HG02943 (cell line): Measurements from ENCODE around the gene SOS1.
"Not testable (repeated sequence)": the region's sequence is repeated elsewhere in the genome, so short reads cannot be mapped to it uniquely, and the experiment has no call there.

Experiments used
- ATAC-seq: cut with Tn5 transposase; IDR thresholded peaks from one replicate; pipeline ENCODE4 v1.9.1; 2021; ENCODE audit warnings: mild to moderate bottlenecking, low read depth, moderate library complexity; ENCODE audit not compliant: unreplicated experiment

SOS1 gene

DNA sequence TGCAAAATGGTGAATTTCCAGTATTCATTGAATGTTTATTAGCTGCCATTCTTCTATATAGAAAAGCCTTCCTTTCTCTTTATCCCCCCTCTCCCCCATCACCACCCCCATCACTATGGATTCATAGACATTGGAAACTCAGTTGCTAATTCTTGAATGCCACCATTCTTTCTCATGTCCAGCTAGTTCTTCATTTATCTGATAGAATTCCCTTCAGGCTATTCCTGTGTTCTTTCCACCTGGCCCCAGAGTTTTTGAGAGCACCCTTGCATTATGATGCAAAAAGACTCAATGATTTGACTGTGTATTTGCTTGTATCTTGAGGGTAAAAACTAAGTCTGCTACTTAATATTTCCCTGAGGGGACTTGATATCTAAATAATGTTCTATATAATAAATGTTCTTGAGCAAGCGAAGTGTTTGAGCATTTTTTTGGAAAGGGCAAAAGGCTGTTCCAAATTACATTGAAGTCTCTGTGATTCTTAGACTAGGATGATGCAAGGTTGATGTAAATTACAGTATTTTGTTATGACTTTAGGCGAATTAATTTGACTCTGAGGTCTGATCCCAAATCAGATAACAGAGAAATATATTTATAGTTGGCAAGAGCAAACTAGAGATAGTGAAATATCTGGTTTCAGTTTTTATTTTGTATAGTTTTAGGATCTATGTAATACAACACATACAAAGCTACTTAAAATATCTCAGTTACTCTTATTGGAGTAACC, 18.8 kb upstream of the SOS1 start:
- ATAC-seq = no peak

DNA sequence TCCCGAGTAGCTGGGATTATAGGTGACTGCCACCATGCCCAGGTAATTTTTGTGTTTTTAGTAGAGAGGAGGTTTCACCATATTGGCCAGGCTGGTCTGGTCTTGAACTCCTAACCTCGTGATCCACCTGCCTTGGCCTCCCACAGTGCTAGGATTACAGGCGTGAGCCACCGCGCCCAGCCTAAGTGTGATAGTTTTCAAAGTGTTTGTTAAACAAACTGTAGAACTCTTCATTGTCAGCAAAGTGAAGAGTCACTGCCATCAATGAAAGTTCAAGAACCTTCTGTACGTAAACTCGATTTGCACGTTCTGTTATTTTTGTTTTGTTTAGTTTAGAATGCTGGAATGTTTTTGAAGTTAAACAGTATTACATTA, 18.0 kb upstream of the SOS1 start:
- ATAC-seq = no peak

DNA sequence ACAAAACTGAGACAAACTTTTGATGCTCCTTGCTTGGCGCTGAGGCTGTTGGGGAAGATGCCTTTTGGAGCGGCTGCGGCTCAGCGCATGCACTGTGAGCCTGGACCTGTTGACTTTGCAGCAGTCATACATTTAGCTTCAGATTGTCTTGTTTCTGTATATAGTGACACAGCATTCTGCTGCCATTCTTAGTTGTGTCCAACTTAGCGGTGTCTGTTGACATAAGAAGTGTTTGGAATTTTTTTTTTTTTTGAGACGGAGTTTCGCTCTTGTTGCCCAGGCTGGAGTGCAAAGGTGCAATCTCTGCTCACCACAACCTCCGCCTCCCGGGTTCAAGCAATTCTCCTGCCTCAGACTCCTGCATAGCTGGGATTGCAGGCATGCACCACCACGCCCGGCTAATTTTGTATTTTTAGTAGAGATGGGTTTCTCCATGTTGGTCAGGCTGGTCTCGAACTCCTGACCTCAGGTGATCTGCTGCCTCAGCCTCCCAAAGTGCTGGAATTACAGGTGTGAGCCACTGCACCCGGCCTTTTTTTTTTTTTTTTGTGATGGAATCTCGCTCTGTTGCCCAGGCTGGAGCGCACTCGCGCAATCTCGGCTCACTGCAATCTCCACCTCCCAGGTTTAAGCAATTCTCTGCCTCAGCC, 17.5 kb upstream of the SOS1 start:
- ATAC-seq = not testable (repeated sequence)

DNA sequence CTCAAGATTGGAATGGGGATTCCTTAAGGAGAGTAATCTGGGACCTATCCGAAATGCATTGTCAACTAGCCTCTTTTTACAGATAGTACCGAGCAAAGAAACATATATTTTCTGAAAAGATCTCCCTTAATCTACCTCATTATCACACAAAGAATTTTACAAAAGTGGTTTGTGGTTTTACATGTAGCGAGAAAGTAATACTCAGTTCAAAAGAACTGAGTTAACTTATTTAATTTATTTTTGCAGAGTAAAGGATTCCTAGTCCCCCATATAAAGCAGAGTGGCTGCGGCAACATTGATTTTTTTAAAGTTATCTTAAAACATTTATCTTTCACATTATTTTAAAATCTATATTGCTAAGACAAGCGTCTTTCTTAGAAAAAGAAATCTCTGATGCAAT, 15.9 kb upstream of the SOS1 start:
- ATAC-seq = no peak

DNA sequence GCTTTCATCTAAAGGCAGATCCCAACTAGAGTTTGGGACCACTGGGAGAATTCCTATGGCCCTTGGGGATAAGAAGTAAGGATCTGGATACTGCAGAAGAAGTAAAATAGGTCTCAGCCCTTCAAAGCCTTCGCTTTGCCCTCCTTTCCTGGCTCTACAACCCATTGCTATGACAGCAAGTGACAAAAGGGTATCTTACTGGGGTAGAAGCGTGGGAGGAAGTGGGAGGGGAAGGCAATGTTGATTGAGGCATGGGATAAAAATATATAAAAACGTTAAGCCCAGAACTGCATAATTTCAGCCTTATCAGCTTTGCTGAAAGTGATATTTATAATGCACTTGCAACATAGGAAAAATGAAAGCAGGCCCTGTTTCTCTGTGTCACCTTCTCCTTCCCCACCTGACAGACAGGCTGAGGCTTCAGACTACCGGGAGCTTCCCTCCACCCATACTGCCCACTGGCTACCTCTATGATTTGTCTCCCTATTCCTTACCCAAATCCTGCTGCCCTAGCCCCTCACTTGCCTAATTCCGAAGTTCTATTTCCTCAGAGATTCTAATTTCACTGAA, 14.9 kb upstream of the SOS1 start:
- no peak for ATAC-seq

DNA sequence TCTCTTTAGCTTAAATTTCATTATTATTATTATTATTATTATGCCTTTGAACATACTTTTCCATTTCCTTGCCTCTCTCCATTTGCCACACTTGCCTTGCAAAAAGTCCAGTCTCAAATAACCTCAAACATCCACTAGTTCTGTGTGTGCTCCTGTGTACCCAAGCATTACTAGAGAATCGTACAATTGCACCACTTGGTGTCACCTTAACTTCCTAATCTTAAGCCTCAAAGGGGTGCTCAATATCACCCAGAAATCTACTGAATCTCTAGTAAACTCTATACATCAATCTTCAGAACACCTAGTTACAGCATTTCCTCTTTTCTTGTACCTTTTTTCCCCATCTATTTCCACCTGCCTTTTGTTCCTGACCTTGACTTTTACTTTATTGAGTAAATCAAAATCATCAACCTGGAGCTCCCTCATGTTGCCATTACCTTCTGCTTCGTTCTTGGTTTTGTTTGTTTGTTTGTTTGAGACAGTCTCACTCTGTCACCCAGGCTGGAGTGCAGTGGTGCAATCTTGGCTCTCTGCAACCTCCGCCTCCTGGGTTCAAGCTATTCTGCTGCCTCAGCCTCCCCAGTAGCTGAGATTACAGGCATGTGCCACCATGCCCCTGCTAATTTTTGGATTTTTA, 12.5 kb upstream of the SOS1 start:
- ATAC-seq = no peak

DNA sequence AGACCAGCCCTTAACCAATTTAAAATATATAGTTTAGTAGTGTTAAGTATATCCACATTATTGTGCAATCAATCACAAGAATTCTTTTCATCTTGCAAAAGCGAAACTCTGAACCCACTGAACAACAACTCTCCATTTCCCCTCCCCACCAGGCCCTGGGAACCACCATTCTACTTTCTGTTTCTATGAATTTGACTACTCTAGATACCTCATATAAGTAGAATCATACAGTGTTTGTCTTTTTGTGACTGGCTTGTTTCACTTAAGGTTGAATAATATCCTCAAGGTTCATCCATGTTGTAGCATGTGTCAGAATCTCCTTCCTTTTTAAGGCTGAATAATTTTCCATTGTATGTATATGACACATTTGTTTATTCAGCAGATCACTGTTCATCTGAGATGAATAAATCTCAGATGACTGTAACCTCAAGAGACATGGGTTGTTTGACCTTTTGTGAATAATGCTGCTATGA, 8.1 kb upstream of the SOS1 start:
- ATAC-seq = peak; percentile 45

DNA sequence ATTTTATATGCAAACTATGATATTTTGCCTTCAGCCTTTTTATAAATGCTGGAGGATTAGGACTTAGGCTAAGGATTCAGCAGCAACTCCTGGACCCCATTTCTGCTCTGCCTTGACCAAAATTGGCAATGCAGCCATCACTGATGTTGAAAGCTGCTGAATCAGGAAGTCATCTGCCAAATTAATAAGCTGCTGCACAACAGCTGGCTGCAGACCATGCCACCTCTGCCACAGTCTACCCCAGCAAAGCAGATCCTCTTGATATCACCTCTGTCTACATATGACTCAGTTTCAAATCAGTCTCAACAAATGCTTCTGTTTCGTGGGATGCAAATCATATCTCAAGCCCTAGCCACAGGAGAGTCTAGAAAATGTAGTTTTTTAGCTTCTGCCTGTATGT, 7.1 kb upstream of the SOS1 start:
- ATAC-seq = peak; percentile 53

DNA sequence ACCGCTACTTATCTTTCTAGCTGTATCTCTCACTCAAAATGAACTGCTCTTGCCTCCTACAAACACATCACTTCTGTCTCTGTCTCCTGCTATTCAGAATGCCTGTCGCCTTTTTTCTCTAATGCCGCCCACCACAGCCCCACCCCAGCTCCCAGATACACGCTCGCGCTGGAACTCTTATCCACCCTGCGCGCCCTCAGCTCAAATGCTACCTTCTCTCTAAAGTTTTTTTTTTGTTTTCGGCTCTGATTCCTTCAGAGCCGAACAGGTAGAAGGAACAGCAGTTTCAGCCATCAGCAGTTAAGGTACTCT, 3.9 kb upstream of the SOS1 start:
- ATAC-seq = no peak

DNA sequence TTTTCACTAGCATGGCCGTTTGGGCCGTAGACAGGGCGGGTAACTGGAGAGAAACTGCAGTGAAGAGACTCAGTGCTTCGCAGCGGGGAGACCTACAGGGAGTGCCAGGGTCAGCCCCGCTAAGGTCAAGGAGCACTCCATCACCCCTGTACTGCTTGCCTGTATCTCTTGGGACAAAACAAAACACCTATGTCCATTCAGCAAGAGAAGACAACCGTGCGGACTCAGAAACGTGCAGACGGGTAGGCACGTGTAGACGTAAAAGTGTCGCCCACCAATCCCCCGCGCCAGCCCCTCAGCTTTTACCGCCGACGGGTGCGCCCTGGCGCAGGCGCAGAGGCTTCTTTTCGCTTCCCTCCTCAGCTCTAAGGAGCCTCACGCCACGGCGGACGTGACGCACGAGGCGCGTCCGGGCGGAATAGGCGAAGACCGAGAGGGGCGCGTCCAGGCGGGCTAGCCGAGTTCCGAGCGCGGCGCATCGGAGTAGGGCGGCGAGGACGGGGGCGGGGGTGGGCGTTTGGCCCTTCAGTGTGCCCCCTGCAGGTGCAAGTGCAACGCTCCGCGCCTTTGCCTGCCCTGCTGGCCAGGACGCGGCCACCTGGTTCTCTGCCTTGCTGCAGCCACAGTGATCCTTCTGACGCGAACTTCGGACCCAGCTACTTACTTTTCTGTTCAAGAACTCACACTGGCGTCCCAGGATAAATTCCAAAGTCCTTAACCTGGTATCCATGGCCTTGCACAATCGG, 3.3 kb upstream of the SOS1 start:
- ATAC-seq = peak; percentile 48

DNA sequence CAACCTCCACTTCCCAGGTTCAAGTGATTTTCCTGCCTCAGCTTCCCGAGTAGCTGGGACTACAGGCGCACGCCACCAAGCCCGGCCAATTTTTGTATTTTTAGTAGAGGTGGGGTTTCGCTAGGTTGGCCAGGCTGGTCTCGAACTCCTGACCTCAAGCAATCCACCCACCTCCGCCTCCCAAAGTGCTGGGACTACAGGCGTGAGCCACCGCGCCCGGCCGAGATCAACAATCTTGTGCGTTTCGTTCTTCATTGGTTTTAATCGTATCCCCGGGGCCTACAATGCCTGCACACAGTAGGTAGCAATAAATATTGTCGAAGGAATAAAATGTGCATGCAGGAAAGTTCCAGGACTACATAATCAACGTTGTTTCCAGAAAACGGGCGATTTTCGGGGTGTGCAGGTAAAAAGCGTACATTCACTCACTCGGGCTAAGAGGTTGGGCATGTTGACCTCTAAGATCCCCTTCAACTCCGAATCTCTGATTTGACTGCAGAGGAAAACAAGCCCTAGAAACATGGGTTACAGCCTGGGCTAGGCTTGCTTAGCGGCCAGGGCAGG, 2.7 kb upstream of the SOS1 start:
- no peak for ATAC-seq

DNA sequence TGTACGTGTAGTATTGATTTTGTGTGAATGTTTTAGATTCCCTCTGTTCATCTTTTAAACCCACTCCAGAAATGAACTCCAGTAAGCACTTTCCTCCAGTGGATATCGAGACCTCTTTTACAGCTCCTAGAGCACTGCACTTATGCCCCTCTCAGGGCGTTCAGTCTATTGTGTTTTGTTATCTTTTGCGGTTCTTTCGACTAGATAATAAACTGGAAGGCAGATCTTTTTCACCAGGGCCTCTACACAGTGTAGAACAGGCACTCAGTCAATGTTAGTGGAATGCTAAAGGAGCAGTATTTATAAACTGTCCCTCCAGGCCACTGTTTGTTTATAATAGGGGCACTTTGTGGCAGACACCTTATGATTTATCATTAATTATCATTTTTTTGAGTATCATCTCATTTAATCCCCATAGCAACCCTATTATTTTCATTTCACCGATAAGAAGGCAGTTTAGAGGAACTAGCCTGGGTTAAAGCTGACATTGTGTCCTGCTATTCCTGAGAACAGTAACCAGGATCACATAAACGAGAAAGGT, 742 bp upstream of the SOS1 start:
- no peak for ATAC-seq

DNA sequence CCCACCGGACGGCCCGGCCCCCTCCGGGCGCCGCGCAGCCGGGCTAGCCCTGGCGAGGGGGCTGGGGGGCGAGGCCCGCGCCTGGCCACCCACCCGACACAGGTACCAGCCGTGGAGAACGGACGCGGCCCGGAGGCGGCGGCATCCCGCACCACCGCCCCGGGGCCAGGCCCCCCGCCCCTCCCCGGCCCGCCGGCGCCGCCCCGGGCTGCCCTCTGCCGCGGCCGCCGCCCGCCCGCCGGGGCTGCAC, 405 bp downstream of the SOS1 start:
- no peak for ATAC-seq

DNA sequence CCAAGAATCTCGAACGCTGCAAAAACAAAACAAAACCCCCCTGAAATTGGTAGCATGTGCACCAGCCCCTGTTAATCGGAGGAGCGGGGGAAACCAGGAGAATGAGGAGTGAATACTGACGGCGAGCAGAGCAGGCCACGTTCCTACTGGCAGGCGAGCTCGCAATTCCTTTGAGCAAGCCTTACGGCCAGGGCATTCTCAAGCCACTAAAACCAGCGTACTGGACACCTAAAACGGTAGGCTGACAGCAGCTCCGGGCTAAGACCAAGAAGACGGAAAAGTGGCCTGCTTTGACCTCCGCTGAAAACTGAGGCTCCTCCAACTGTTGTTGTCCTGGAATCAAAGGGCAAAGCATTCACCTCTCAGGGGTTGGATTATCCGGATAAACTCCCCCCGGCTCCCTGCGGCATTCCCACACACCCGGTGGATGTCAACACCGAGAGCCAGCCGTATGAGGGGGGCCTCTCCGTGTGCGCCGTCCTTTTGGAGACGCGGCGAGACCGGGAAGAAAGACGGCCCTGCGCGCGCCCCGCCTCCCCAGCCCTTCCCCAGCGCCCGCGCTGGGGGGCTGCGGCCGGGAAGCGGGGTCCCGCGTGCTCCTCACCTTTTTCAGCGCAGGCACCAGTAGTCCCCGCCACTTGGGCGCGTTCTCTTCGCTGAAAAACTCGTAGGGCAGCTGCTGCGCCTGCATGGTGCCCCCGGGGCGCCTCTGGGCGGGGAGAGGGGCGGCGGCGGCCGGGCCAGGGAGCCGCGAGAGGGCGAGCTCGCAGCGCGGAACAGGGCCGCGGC, 925 bp downstream of the SOS1 start:
- peak; percentile 33 for ATAC-seq

DNA sequence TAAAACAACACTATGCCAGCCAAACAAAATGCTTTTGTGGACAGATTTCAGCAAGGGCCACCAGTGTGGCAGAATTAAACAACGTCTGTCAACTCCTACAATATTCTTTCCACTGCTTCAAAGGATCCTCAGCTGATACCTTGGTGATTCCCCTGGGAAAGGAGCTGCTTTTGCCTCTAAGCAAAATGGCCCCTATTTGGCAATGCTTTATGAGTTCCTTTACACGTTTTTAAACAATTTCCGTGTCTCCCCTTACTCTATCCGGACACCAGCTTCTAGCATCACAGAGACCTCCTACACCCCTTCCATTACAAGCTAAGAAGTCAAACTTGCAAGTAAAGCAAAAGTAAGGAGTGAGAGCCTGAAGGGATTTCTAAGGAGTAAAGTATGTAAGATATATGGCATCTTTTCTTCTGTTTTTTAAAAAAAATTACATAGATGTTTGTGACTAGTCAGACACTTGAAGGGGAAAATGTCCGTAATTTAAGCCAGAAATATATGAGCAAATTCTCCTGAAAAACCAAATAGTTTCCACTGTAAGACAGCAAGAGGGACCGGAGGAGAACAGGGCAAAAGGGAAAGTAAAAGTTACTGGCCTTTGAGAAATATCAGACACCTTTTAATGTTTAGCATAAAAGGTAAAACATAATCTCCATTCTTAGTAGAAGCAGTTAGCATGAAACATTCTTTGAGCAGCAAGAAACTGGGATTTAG, 1.9 kb downstream of the SOS1 start:
- no peak for ATAC-seq

DNA sequence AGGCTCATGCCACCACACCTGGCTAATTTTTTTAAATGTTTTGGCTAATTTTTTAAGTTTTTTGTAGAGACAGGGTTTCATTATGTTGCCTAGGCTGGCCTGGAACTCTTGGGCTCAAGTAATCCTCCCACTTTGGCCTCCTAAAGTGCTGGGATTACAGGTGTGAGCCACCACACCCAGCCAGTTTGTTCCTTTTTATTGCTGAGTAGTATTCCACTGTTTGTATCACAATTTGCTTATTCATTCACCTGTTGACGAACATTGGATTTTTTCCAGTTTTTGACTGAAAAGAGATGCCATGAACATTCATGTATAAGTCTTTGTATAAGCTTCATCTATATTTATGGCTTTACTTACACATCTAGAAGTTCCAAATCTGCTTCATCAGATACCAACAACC, 5.3 kb downstream of the SOS1 start:
- no peak for ATAC-seq

DNA sequence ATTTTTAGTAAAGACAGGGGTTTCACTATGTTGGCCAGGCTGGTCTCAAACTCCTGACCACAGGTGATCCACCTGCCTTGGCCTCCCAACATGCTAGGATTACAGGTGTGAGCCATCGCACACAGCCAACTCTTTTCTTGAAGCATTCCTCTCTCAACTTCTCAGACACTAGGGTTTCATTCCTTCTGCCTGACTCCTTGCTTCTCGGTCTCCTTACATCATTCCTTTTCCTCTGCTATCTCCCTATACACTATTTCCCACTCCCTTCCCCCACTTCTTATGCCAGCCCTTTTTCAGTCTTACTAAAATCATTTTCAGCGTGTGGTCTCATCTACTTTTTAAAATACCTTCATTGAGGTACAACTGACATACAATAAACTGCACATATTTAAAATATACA, 6.1 kb downstream of the SOS1 start:
- no peak for ATAC-seq

DNA sequence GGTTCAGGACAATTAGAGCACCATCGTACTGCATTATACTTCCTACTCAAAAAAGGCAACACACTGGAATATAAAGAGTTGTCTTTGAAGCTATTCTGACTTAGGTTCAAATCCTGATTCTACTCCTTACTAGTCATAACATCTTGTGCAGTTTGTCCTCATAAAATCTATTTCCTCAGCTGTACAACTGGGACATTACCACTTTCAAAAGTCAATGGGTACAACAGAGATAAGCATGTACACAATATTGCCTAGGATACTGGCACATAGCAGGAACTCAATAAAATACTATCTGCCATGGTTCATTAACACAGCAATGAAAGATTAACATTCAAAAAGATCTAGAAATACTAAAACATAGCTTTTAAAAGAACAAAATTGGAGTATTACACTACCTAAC, 11.3 kb downstream of the SOS1 start:
- ATAC-seq = no peak

DNA sequence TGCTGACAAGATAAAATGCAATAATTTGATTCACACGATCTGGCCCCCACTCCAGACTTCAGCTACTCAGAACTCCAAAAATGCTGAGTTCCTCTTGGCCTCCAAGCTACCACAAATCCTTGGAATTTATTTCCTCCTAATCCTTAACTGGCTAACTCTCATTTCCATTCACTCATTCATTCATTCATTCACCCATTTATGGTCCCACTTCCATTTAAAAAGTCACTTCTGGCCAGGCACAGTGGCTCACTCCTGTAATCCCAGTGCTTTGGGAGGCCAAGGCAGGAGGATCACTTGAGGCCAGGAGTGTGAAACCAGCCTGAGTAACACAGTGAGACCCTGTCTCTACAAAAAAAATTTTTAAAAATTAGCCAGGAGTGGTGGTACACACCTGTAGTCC, 12.5 kb downstream of the SOS1 start:
- ATAC-seq = no peak
